Stimulated activated CD4-positive, alpha-beta T cell treated with anti-CD3 and anti-CD28 coated beads, TNF-alpha, amount 100 ng/mL, for 1 hour (primary cell): ENCODE data around the gene POTEC.
"Not testable (repeated sequence)": the region's sequence is repeated elsewhere in the genome, so short reads cannot be mapped to it uniquely, and the experiment has no call there.

ENCODE experiments used
- DNase-seq, 3 donors: peaks; one replicate each; pipeline ENCODE4 v3.0.0-alpha.2; 2020; ENCODE audit warnings: low read depth in 3 of 3, low spot score in 1 of 3

Gene POTEC

GRCh38 chr18:14543446-14543964 lies at the start of gene POTEC:
Gene POTEC (minus strand): TSS chr18:14543600. CDS start chr18:14543146, 454 bp downstream.
- DNase-seq = not testable (repeated sequence)

DNA sequence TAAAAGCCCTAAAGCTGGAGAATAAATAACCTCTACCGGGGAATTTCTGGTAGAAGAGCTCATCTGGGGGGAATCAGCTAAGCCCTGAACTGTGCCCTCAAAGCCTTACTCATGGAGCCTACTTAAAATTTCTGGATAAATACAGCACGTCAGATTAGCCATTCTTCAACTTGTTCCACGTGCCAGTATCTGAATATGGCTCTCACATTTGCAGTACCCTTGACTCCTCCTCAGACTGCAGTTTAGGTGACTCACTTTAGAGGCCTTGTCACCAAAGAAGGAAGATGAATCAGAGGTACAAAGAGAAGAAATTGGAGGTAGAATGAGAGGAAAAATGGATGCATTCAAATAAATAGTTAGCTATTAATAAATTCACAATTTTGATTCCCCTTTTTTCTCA lies 34.6 kb upstream of the POTEC start:
- no peak for DNase-seq

- not testable (repeated sequence) for DNase-seq
These were observed 16.1 kb upstream of the POTEC start for GRCh38 chr18:14559502-14559901.

DNA sequence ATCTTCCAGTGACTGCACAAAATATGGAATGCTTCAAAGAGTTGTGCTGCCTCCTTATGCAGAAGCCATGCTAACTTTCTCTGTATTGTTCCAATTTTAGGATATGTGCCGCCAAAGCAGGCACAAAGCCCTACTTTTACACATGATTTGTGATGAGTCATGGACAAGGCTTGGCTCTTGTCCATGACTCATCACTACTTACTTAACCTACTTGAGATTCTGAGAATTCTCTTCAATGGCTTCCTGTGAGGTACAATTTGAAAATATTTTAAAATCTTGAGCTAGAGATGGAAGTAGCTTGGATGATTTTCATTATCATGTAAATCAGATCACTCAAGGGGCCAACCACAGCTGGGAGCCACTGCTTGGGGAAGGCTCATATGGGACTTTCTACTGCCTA lies 11.7 kb downstream of the POTEC start:
- DNase-seq = not testable (repeated sequence)

- not testable (repeated sequence) for DNase-seq
These were observed 32.7 kb downstream of the POTEC start for GRCh38 chr18:14510707-14511106.

GRCh38 chr18:14503691-14504090 lies 39.7 kb downstream of the POTEC start:
- DNase-seq = not testable (repeated sequence)

GRCh38 chr18:14501894-14502293 lies 41.5 kb downstream of the POTEC start:
- not testable (repeated sequence) for DNase-seq

GRCh38 chr18:14489256-14490014 lies 54.0 kb downstream of the POTEC start:
- not testable (repeated sequence) for DNase-seq

DNA sequence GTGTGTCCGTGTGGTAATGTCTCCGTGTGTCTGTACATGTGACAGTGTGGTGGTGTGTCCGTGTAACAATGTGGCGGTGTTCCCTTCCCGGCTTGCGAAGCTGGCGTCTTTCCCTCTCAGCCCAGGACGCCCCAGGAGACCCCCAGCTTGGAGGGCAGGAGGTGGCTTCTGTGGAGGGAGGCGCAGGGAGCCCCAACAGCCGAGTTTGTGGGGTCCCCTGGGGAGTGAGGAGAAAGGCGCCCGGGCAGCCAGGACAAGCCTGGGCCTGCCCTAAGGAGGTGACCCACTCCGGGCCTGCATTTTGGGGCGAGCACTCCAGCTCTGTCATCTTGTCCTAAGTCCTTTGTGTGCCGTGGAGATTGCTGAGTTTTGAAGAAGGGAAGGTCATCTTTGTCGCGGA lies 54.6 kb downstream of the POTEC start:
- not testable (repeated sequence) for DNase-seq

DNA sequence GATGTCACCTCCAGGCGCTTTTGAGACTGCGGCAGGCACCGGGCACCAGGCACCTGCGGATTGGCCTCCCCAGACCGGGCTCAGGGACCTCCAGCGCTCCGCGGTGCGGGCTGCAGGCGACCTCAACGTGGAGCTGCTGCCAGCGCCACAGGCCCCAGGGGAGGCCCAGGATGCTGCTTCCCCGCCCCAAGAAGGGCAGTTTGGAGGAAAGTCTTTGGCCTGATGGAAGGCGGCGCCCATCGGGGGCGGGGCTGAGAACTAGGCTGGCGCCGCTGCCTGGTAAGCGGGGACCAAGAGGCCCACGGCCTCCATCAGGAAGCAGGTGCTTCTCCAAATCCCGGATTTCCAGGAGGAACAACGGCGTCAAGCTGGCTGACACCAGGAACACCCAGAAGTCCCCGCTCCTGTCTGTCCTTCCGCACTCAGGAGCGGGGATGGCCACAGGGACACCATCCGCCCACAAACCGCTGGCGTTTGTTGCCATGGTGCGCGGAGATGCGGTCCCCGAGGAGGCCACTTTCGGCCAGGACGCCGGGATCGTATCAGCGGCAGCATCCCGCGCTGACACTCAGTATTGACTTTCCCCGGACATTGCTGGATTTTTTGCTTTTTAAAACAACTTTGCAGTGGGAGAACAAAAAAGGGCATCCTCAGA lies 56.3 kb downstream of the POTEC start:
- DNase-seq = not testable (repeated sequence)

DNA sequence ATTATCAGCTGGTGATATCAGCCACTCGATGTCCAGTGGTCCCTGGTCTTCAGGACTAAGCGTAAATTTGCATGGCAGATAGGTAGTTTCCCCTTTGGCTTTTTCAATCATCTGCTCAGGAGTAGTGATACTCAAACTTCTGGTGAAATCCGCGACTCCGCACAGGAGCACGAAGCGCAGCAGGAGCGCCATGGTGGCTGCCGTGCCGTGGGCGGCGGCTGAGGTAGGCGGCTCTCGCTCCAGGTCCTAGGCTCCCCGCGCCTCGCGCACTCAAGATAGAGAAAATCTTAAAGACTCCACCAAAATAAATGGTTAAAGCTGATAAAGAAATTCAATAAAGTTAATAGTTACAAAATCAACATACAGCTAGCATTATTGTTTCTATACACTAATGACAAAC lies 64.3 kb downstream of the POTEC start:
- not testable (repeated sequence) for DNase-seq

GRCh38 chr18:14475520-14475919 lies 67.9 kb downstream of the POTEC start:
- DNase-seq = not testable (repeated sequence)

DNA sequence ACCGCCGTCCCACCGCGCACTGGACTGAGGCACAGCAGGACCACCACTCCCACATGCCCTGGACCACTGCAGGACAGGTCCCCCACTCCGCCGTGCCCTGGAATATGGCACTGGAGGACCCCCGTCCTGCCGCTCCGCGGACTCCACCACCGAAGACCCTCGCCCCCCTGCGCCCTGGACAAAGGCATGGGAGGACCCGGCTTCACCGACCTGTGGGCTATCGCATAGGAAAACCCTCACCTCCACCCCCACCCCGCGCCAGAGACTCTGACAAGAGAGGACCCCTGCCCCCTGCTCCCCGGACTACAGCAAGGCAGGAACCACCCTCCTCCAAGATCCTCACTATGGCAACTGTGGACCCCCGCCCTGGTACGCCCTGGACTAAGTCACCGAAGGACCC lies 68.6 kb downstream of the POTEC start:
- not testable (repeated sequence) for DNase-seq

- not testable (repeated sequence) for DNase-seq
These were observed 69.2 kb downstream of the POTEC start for GRCh38 chr18:14474007-14474720.

DNA sequence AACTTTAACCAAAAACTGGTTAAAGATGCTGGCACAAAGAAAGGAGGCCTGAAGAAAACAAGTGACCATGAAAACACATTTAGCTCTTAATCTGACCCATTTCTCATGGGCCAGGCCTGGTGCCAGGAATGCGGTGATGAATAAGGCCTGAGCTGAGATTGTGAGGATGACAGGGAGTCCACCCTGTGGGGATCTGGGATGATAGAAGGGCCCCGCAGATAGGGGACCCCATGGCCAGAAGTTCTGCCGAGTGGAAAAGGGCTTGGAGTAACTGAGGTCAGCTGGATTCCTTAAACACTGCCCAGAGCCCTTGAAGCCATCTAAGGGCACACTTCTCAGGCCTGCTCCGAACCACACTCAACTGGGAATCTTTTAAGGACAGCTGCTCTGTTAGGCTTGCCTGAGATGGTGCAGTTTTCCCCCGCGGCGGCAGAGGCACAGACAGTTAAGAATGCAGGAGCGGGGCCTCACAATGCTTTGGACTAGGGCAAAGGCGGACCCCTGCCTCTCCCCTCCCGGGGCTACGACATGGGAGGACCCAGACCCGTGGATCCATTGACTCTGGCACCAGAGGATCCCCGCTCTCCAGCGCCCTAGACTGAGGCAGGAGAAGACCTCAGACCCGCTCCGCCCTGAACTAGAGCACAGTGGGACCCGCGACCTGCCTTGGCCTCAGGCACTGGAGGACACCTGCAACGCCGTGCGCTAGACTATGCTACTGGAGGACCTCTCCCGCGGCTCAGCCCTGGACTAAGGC lies 70.0 kb downstream of the POTEC start:
- not testable (repeated sequence) for DNase-seq

DNA sequence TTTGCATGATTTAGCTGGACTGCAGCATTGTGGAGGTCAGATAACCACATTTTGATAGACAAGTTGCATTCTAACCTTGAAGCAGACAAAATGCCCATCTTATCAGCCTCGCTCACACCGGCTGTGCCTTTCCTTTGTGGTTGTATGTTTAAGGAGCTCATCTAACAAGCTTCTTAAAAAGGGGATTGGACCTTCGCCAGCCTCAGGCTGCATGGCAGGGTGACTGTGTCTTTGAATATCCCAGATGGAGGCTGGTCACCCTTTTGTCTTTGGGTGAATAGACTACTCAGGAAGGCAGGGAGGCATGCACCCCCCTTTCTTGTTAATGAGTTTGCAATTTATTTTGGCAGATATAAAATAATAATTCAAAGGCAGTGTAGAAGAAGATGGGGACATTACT lies 72.1 kb downstream of the POTEC start:
- not testable (repeated sequence) for DNase-seq

- DNase-seq = not testable (repeated sequence)
These were observed 73.0 kb downstream of the POTEC start for GRCh38 chr18:14470446-14470845.

- DNase-seq = not testable (repeated sequence)
These were observed 73.4 kb downstream of the POTEC start for GRCh38 chr18:14470046-14470445.

DNA sequence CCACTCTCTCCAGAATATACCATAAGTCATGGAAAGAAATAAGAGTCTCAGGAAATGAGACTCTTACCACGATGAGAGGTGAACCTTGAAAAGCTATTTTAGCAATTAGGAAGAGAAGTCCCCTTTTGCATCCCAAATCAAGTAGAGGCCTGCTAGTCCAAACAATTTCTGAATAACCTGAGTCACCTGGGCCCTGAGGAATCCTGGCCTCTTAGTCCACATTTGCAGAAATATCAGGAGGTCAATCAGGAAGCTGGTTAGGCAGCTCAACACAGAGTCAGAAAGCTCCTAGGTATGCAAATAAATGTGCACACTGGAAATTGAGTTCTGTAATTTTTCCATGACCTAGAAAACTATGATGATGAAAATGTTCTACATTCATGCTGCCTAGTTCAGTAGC lies 77.4 kb downstream of the POTEC start:
- not testable (repeated sequence) for DNase-seq
